Choroid plexus epithelial cell (primary cell): ENCODE measurements around the gene SLC13A3.

Experiments
- DNase-seq: peaks from one replicate; pipeline ENCODE4 v3.0.0-alpha.2; 2010; ENCODE audit warnings: low read depth
- H3K4me3 ChIP-seq: 2 replicates; pipeline ENCODE4 v1.5.1; 2011; ENCODE audit warnings: low read depth, mild to moderate bottlenecking, control low read depth, low read length, moderate library complexity
- TF ChIP-seq, protein P1 (sequence below): conservative IDR thresholded peaks from 2 replicates; pipeline ENCODE4 v1.5.1; 2011; ENCODE audit warnings: low read depth, mild to moderate bottlenecking, control low read depth, inconsistent platforms, low read length, moderate library complexity

SLC13A3 gene

DNA sequence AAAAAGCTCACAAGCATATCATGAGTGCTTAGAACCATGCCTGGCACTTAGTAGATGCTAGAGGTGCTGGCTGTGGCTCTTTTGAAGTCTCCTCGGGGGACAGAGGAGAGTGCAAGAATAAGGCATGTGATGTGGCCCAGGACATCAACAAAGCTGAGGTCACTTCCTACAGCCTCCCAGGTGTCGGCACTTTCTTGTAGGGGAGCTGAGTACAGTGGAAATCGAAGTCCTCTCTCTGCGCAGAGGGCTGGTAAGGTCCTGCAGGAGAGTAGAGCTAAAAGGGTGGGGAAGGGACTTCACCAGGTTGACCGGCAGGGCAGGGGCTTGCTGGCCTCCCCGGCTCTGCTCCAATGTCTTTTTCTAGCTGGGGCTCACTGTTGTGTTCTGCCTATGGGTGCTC is 11.2 kb downstream of the SLC13A3 start:
- H3K4me3 ChIP-seq: no peak overlapping the region
- DNase-seq: no peak
- TF ChIP-seq, protein P1, sequence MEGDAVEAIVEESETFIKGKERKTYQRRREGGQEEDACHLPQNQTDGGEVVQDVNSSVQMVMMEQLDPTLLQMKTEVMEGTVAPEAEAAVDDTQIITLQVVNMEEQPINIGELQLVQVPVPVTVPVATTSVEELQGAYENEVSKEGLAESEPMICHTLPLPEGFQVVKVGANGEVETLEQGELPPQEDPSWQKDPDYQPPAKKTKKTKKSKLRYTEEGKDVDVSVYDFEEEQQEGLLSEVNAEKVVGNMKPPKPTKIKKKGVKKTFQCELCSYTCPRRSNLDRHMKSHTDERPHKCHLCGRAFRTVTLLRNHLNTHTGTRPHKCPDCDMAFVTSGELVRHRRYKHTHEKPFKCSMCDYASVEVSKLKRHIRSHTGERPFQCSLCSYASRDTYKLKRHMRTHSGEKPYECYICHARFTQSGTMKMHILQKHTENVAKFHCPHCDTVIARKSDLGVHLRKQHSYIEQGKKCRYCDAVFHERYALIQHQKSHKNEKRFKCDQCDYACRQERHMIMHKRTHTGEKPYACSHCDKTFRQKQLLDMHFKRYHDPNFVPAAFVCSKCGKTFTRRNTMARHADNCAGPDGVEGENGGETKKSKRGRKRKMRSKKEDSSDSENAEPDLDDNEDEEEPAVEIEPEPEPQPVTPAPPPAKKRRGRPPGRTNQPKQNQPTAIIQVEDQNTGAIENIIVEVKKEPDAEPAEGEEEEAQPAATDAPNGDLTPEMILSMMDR: no peak

DNA sequence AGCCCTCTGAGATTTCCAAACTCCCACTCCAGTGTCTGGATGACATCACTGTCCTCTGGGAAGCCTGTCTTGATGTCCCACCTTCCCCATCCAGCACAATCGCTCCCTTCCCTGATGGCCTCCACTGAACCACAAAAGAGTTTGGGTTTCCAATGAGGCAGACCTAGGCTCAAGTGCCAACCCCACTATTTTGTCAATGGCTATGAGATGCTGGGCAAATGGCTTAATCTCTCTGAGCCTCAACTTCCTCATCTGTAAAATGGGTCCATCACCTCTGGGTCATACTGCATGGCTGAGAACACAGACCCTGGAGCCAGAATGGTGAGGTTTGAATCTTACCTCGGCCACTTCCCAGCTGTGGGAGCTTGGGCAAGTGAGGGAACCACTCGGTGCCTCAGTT is 11.7 kb downstream of the SLC13A3 start:
- TF ChIP-seq, protein P1: no peak
- H3K4me3 ChIP-seq: no peak overlapping the region
- DNase-seq: no peak

DNA sequence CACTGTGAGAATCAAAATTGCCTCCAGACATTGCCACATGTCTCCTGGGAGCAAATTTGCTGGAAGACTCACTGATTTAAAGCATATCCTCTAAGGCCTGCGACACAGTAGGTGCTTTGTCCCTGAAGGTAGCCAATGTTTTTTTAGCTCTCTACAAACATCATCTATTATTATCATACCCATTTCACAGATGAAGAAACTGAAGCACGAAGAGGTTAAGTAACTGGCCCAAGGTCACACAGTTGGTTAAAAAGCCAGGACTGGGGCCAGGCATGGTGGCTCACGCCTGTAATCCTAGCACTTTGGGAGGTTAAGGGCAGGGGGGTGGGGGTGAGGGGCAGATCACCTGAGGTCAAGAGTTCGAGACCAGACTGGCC is 12.4 kb downstream of the SLC13A3 start:
- no peak for DNase-seq
- no peak overlapping the region for H3K4me3 ChIP-seq
- TF ChIP-seq, protein P1: no peak

DNA sequence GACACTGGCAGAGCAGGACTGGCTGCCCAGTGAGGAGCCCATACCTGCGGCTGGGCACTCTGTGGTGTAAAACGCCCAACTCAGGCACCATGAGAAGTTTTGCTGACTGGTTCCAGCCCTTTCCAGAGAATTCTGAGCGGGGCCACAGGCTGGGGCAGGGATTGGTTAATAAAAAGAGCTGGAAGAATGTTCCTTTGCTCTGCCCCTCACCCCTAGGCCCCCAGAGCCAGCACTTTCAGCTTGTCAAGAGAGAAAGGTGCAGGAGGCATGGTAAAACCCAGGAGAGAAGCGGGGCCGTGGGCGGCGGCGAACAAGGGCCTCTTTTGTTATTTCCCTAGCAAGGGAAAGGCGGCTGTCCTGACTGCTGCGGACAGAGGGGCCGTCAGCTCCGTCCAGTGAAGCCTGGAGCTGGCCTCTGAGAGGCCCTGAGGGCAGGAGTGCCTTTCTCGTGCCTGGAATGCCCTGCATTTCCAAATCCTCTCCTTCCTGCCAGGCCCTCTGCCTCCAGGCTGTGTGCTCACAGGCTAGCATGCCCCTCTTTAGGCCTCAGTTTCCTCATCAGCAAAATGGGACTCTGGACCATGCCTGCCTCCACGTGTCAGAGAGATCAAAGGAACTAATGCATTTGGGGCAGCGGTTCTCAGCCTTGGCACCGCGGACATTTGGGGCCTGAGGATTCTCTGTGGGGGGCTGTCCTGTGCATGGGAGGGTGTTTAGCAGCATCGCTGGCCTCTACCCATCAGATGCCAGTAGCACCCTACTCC is 12.9 kb downstream of the SLC13A3 start:
- TF ChIP-seq, protein P1: no peak
- no peak for DNase-seq
- H3K4me3 ChIP-seq: no peak overlapping the region

DNA sequence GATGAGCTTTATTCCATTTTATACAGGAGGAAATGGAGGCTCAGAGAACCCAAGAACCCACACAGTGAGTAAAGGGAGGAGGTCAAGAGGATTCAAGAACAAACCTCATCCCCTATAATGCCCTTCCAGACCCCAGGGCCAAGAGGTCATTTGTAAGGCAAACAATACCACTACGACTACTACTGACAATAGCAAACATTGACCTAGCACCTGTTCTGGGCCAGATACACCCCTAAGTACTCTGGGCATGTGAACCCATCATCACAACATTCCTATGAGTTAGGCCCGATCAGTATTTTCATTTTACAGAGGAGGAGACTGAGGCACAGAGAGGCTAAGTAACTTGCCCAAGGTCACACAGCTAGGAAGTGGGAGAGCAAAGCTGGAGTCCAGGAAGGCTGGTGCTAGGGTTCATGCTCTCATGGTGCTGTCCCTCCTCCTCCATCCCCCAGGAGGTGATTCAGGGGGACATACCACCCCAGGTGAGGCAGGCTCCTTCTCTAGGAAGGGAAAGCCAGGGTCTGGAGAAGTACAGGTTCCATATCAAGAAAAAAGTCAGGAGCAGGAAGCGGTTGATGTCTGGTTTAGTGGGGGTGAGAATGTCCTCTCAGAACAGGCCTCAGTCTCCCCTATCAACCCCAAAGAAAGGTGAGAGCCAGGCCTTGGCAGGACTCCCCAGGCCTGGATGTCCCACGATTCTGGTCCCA is 13.7 kb downstream of the SLC13A3 start:
- H3K4me3 ChIP-seq: no peak overlapping the region
- no peak for DNase-seq

DNA sequence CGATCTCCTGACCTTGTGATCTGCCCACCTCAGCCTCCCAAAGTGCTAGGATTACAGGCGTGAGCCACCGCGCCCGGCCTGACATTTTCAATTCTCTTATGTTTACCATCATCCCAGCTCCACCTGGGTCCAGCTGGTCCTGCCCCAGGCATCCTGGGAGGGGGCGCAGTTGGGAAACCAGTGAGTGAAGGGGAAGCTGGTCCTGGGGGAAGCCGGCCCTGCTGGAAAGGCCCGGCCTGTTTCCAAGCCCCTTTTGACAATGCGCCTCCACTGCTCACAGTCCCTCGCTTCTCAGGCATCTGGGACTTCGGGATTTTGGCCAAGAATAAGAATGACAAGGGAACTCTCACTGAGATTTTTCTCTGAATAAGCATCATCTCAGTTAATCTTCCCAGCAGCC is 14.2 kb downstream of the SLC13A3 start:
- no peak for DNase-seq
- TF ChIP-seq, protein P1: no peak
- H3K4me3 ChIP-seq: no peak overlapping the region

More for the DNA sequence above, 13.7 kb downstream of the SLC13A3 start:
- TF ChIP-seq, protein P1: no peak

DNA sequence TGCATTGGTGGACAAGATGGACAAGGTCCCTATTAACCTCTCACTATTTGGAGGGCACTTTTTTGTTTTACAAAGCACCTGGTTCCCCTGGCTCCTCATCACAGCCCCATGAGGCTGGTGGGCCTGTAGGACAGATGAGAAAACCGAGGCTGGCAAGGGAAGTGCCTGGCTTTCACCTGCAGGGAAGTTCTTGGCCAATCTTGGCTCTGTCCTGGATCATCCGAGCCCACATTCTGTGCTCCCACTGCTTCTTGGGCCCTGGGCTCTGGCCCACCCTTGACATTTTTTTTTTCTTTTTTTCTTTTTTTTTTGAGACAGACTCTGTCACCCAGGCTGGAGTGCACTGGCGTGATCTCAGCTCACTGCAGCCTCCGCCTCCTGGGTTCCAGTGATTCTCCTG is 14.7 kb downstream of the SLC13A3 start:
- TF ChIP-seq, protein P1: no peak
- no peak overlapping the region for H3K4me3 ChIP-seq
- DNase-seq: no peak
